GM19452 (cell line): ENCODE data around the gene ETNK1.

ENCODE experiments used
- ATAC-seq: cut with Tn5 transposase; IDR thresholded peaks from one replicate; pipeline ENCODE4 v1.9.1; 2021; ENCODE audit not compliant: unreplicated experiment

ETNK1 gene

GRCh38 chr12:22631863-22632463, 7.0 kb downstream of the ETNK1 start:
- no peak for ATAC-seq

DNA sequence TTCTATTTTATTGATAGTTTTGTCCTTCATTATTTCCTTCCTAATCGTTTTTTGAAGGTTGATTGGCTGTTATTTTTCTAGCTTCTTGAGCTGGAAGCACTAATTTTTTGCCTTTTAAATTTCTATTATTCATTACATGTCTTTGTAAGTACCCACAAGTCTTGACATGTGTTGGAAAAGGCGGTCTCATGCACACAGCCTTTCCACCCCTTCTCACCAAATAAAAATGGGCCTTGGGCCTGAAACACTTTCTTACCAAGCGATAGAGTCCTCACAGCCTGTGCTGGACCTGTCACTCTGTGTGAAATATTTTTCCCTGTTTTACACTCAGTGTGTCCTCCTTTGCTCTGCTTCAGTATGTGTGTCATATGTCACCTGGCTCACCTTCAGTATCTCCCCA, 9.9 kb downstream of the ETNK1 start:
- ATAC-seq, result no peak

- no peak for ATAC-seq
These were observed 10.8 kb downstream of the ETNK1 start for GRCh38 chr12:22635812-22636211.

DNA sequence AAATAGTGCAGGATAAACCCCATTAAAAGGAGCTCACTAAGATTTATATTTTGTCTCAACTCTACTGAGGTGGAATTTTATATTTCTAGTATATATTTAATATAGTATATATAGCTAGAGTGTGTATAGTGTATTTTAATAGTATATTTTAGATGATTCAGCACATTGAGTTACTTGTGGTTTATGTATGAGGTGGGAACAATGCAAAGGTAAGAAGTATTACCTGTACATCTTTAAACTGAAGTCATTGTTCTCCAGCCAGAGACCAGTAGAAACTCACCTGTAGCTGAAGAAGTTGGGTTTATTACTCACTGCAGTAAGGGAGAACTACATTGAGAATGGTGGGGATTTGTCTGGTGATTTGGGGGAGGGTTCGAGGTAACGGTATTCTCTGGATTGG, 15.9 kb downstream of the ETNK1 start:
- ATAC-seq, result no peak

- ATAC-seq, result no peak
These were observed 16.5 kb downstream of the ETNK1 start for GRCh38 chr12:22641353-22642053.

- no peak for ATAC-seq
These were observed 23.7 kb downstream of the ETNK1 start for GRCh38 chr12:22648668-22649067.

- ATAC-seq, result no peak
These were observed 28.1 kb downstream of the ETNK1 start for GRCh38 chr12:22653075-22653474.

GRCh38 chr12:22653791-22654190, 28.8 kb downstream of the ETNK1 start:
- ATAC-seq, result no peak

DNA sequence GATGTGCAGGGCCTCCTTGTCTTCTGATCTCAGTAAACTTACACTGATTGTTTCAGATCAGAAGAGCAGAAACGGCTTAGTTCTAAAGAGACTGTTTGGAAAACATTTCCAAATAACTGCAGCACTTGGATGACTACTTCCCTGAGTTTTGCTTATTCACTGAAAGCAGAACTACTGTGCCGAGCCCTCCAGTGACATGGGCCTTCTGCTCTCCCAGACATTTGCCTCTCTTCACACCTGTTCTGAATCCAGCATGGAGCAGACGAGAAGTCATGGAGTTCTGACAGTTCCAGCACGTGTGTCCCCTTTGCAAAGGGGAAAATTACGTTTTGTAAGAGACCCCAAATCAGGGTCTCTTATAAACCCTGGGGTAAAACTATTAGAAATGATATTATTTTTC, 31.4 kb downstream of the ETNK1 start:
- ATAC-seq, result no peak

DNA sequence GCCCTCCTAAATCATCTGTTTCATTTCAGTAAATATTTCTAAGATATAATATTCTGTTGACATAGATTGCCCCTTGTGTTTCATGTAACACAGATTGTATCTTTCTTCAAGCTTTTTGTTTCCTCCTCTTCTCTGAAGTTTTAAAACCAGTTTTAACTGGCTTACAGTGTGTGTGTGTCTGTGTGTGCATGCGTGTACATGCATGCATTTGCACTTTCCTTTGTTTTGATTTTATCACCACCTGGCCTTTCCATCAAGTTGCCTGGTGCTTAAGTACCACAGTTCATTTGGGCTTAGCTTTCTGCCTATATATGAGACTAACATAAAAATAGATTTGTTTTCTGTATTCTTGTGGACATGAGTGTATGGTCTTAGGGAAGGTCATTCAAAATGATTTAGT, 31.9 kb downstream of the ETNK1 start:
- no peak for ATAC-seq

- ATAC-seq, result no peak
These were observed 32.6 kb downstream of the ETNK1 start for GRCh38 chr12:22657538-22657937.

DNA sequence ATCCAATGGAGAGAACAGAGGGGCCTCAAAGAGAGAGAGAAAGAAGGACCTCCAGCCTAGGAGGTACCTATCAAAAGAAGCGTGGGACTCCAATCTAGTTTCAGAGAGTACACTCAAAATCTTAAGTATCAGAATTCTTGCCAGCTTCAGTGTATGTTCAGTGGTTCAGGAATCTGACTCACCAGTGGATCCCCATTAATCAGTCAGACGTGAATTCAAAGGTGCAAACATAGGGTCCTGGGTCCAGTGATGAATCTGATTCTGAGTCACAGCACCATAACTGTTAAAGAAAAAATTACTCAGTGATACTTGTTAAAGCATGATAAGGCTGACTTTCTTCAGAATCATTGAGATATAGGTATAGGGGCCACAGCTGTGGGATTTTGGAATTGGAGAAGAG, 33.2 kb downstream of the ETNK1 start:
- ATAC-seq, result no peak

DNA sequence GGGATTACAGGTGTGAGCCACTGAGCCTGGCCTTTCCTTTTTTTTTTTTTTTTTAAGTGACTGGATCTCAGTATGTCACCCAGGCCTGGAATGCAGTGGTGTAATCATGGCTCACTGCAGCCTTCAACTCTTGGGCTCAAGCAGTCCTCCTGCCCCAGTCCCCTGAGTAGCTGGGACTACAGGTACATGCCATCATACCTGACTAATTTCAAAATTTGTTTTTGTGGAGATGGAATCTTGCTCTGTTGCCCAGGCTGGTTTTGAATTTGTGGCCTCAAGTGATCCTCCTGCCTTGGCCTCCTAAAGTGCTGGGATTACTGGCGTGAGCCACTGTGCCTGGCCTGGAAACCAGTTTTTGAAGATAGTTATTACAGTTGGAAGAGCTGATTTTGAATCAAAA, 37.4 kb downstream of the ETNK1 start:
- ATAC-seq, result no peak

DNA sequence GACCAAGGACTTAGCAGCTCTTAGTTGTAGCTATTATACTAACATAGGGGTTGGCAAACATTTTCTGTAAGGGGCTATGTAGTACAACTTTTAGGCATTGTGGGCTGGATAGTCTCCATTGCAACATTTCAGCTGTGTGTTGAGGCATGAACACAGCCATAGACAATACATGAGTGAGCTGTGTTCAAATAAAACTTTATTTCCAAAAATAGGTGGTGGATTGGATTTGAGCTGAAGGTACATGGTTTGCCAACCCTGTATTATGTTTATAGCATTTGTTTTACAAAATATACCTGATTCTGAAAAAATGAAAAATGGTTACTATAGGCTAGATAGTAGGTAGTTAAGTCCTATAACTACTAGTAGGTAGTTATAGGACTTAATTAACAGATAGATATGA, 40.5 kb downstream of the ETNK1 start:
- ATAC-seq, result no peak

- no peak for ATAC-seq
These were observed 42.2 kb downstream of the ETNK1 start for GRCh38 chr12:22667122-22667521.

DNA sequence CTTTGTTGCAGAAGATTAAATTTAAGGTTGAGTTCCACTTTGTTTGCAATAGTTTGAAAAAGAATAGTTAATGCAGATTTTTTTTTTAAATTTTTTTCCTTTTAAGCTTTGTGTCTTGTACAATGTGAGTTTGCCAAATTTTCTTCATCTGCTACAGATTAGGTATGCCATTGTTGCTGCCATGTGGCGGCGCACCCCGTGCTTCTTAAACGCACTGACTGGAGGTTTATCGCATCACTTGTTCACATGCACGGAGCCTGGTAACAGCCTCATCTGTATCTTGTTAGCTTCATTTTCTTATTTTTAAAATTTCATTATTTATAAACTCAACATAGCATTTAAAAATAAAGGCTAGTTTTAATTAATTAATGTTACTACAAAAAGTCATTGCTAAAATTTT, 43.5 kb downstream of the ETNK1 start:
- ATAC-seq, result no peak

- no peak for ATAC-seq
These were observed 45.8 kb downstream of the ETNK1 start for GRCh38 chr12:22670762-22671161.

DNA sequence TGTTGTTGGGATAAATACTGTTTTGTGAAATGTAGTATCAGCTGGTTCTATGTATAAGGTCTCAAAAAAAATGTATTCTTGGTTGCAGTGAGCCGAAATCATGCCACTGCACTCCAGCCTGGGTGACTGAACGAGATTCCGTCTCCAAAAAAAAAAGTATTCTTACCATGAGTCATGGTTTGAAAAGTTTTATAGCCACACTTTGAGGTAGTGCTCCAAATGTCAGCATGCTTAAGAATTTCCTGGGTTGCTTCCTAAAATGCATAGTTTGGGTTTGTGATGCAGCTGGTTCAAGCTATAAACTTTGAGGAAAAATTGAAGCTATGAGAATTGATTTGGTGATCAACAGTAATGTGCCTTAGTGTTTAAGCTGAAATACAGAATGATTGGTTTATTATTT, 48.0 kb downstream of the ETNK1 start:
- ATAC-seq, result no peak

- no peak for ATAC-seq
These were observed 53.0 kb downstream of the ETNK1 start for GRCh38 chr12:22677781-22678574.

DNA sequence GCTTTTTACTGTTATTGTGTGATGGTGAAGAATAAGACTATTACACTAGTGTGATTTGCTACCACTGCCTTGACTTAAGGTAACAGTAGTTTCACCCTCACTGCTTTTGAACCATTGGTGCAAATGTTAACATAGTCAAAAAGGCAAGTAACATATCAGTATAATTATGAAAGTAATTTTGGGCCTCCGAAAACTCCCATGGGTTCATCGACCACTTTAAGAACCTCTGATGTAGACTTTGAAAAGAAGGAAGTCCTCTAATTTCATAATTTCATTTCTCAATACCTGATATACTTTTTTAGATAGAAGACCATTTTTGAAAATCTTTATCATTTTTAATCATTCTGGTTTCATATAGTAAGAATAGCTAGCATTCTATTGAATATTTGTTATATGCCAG, 57.7 kb downstream of the ETNK1 start:
- ATAC-seq, result no peak

GRCh38 chr12:22683131-22683530, 58.2 kb downstream of the ETNK1 start:
- no peak for ATAC-seq
